ENCODE data around the gene ZMYM3.

DNA sequence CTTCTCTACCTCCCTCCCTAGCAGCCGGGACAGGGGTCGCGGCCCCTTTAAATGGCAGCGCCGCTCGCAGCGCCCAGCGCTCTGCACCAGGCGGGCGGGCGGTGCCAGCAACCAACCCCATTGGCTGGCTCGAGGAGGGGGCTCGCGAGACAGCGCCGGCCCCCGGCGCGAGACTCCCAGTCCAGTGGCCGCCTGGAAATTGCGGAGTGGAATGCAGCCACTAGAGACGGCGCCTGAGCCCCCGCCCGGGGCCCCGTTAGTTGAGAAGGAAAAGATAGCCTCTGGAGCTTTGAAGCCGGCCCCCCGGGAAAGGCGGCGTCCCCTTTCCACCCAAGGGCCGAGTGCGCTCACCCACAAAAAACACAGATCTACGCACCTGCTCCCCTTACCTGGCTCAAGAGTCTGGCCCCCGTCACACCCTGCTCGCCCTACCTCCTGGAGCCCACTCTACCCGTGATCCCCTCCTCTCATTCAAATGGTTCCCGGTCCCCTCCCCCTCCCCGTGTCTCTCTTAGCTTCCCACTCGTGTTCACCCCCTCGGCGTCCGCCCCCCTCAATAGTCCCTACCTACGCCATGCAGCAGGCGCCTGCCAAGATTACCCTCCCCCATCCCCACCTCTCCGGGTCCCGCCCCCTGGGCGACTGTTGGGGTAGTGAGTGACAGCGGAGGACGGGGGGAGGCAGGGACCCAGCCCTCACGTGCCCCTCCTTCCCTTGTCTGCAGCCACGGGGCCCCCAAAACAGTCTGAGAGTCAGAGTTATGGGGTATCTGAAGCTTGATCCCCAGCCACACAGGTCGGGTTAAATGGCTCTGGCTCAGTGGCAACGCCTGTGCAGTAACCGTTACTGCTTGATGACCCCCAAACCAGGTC lies at the start of gene ZMYM3:
- TF ChIP-seq, protein P1, sequence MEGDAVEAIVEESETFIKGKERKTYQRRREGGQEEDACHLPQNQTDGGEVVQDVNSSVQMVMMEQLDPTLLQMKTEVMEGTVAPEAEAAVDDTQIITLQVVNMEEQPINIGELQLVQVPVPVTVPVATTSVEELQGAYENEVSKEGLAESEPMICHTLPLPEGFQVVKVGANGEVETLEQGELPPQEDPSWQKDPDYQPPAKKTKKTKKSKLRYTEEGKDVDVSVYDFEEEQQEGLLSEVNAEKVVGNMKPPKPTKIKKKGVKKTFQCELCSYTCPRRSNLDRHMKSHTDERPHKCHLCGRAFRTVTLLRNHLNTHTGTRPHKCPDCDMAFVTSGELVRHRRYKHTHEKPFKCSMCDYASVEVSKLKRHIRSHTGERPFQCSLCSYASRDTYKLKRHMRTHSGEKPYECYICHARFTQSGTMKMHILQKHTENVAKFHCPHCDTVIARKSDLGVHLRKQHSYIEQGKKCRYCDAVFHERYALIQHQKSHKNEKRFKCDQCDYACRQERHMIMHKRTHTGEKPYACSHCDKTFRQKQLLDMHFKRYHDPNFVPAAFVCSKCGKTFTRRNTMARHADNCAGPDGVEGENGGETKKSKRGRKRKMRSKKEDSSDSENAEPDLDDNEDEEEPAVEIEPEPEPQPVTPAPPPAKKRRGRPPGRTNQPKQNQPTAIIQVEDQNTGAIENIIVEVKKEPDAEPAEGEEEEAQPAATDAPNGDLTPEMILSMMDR (IDR thresholded peaks at IDR 0.05) = no peak
- no peak for TF ChIP-seq EZH2 (IDR thresholded peaks at IDR 0.05; ENCODE audit: borderline replicate concordance, insufficient read depth, low read depth, low read length, poor library complexity, severe bottlenecking)
